Measurements from ENCODE around the gene HEXA.

- no peak for TF ChIP-seq CTCF (IDR thresholded peaks at IDR 0.05; ENCODE audit: insufficient read depth, low read length, poor library complexity, severe bottlenecking)
- TF ChIP-seq EZH2phosphoT487 (conservative IDR thresholded peaks at IDR 0.05; ENCODE audit: low read length): no peak
Observed at GRCh38 chr15:72340366-72340765, 35.4 kb downstream of the HEXA start.
